Parathyroid adenoma (tissue), 2 donors: ENCODE results near the gene SLC24A3.

Source experiments
- H2AFZ ChIP-seq: fragments of 300-600 bp; sonication (generic); one replicate; pipeline ENCODE4 v1.7.0; 2017; ENCODE audit warnings: antibody characterized with exemption, mild to moderate bottlenecking
- H3K27ac ChIP-seq: fragments of 300-600 bp; sonication (generic); one replicate; pipeline ENCODE4 v1.7.0; 2017
- H3K27me3 ChIP-seq: fragments of 300-600 bp; sonication (generic); one replicate; pipeline ENCODE4 v1.7.0; 2017; ENCODE audit warnings: low read length; ENCODE audit not compliant: control insufficient read depth, insufficient read depth
- H3K36me3 ChIP-seq: fragments of 300-600 bp; sonication (generic); one replicate; pipeline ENCODE4 v1.7.0; 2017; ENCODE audit warnings: low read length; ENCODE audit not compliant: control insufficient read depth, insufficient read depth
- H3K4me1 ChIP-seq: fragments of 300-600 bp; sonication (generic); one replicate; pipeline ENCODE4 v1.7.0; 2017; ENCODE audit warnings: control low read depth
- H3K4me2 ChIP-seq: fragments of 300-600 bp; sonication (generic); one replicate; pipeline ENCODE4 v1.7.0; 2017; ENCODE audit warnings: low read length
- H3K4me3 ChIP-seq: fragments of 300-600 bp; sonication (generic); one replicate; pipeline ENCODE4 v1.7.0; 2017; ENCODE audit warnings: low read depth, low read length
- H3K79me2 ChIP-seq: fragments of 300-600 bp; sonication (generic); one replicate; pipeline ENCODE4 v1.7.0; 2017; ENCODE audit warnings: control low read depth
- H3K9ac ChIP-seq: fragments of 300-600 bp; sonication (generic); one replicate; pipeline ENCODE4 v1.7.0; 2017; ENCODE audit warnings: mild to moderate bottlenecking
- H3K9me3 ChIP-seq: fragments of 300-600 bp; sonication (generic); one replicate; pipeline ENCODE4 v1.7.0; 2017; ENCODE audit warnings: low read length; ENCODE audit not compliant: control insufficient read depth
- TF ChIP-seq, protein P1 (sequence below): fragments of 300-600 bp; sonication (generic); IDR thresholded peaks from one replicate; pipeline ENCODE4 v1.7.0; 2017; ENCODE audit warnings: antibody characterized with exemption, mild to moderate bottlenecking
- donor health status: primary hyperparathyroidism.

SLC24A3 gene

GRCh38 chr20:19423900-19424620 lies 211.6 kb downstream of the SLC24A3 start:
- Histone ChIP-seq H3K79me2 (no peaks in the 10 kb centered on the region), H3K9ac (no peak overlapping the region), H3K9me3 (no peaks in the 10 kb centered on the region), H3K4me1 (peaks cover 14% of the 10 kb centered on the region), H3K36me3 (no peaks in the 10 kb centered on the region), H3K27ac (no peak overlapping the region), H2AFZ (no peak overlapping the region), H3K27me3 (no peaks in the 10 kb centered on the region), H3K4me2 (no peak overlapping the region), H3K4me3 (no peak overlapping the region)
- TF ChIP-seq, protein P1, sequence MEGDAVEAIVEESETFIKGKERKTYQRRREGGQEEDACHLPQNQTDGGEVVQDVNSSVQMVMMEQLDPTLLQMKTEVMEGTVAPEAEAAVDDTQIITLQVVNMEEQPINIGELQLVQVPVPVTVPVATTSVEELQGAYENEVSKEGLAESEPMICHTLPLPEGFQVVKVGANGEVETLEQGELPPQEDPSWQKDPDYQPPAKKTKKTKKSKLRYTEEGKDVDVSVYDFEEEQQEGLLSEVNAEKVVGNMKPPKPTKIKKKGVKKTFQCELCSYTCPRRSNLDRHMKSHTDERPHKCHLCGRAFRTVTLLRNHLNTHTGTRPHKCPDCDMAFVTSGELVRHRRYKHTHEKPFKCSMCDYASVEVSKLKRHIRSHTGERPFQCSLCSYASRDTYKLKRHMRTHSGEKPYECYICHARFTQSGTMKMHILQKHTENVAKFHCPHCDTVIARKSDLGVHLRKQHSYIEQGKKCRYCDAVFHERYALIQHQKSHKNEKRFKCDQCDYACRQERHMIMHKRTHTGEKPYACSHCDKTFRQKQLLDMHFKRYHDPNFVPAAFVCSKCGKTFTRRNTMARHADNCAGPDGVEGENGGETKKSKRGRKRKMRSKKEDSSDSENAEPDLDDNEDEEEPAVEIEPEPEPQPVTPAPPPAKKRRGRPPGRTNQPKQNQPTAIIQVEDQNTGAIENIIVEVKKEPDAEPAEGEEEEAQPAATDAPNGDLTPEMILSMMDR, result no peak

DNA sequence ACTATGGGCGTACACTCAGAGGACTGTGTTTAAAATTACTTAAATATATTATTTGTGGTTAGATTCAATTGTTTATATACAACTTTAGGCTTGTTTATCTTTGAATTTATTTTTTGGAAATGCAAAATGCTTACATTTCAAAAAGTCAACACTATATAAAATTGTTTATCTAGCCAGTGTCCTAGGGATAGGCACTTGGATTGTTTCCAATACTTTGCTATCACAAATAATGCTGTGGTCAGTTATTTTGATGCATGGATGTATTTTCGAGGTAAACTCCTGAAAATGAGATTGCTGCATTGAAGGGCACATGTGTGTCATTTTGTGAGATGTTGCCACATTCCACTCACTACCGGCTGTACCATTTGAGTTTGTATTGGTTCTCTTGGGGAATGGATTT lies 213.9 kb downstream of the SLC24A3 start:
- H3K79me2 ChIP-seq, result no peaks in the 10 kb centered on the region
- H2AFZ ChIP-seq, result no peak overlapping the region
- H3K27ac ChIP-seq, result no peak overlapping the region
- H3K36me3 ChIP-seq, result no peaks in the 10 kb centered on the region
- H3K4me2 ChIP-seq, result no peak overlapping the region
- H3K27me3 ChIP-seq, result no peaks in the 10 kb centered on the region
- TF ChIP-seq, protein P1, result no peak
- H3K4me3 ChIP-seq, result no peak overlapping the region
- H3K4me1 ChIP-seq, result peaks cover 14% of the 10 kb centered on the region
- no peaks in the 10 kb centered on the region for H3K9me3 ChIP-seq
- H3K9ac ChIP-seq, result no peak overlapping the region

DNA sequence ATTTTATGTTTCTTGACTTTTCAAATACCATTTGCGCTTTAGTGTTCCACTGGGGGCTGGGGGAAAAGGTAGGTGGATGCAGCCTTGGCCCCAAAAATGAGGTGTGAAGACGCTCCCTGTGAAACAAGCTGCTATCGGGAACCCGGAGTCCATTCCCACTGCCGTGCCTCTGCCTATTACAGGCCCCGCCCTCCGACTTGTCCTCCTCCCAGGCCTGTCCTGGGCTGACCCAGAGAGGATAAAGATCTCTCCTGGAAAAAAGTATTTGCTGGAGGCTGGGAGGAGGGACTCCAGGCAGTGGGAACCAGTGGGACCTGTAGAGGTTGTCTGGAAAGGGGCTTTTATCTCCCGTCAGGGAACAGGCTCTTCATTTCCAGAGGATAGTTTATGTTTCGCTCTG lies 215.0 kb downstream of the SLC24A3 start:
- TF ChIP-seq, protein P1, result no peak
- no peak overlapping the region for H3K27ac ChIP-seq

DNA sequence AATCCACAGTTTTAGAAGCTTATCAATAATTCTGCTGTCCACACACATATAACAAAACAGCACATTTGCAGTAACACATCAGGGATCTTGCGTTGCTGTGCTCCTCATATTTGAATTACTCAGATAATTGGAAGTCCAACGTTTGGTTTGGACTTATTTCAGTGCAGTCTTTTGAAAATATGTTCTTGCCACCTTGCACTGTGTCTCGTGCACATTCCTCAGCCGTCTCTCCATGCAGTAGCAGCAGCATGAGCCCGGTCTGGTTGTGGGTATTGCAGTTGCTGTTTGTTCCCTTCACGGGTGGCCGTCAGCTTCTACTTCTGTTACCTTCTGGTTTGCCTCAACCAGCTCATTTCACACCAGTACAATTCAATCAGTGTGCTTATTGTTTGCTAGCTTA lies 215.5 kb downstream of the SLC24A3 start:
- Histone ChIP-seq H3K27me3 (no peaks in the 10 kb centered on the region), H3K4me1 (peaks cover 14% of the 10 kb centered on the region), H2AFZ (no peak overlapping the region), H3K9me3 (no peaks in the 10 kb centered on the region), H3K36me3 (no peaks in the 10 kb centered on the region), H3K9ac (no peak overlapping the region), H3K4me2 (peak overlapping the region; percentile 76), H3K79me2 (no peaks in the 10 kb centered on the region), H3K27ac (no peak overlapping the region), H3K4me3 (peak overlapping the region; percentile 34)
- TF ChIP-seq, protein P1, result no peak

More for the DNA sequence above, 215.0 kb downstream of the SLC24A3 start:
- Histone ChIP-seq H2AFZ (peak overlapping the region; percentile 0), H3K9ac (no peak overlapping the region), H3K79me2 (no peaks in the 10 kb centered on the region), H3K9me3 (no peaks in the 10 kb centered on the region), H3K4me1 (peaks cover 14% of the 10 kb centered on the region), H3K4me3 (peak overlapping the region; percentile 34), H3K36me3 (no peaks in the 10 kb centered on the region), H3K27me3 (no peaks in the 10 kb centered on the region), H3K4me2 (peak overlapping the region; percentile 76)

DNA sequence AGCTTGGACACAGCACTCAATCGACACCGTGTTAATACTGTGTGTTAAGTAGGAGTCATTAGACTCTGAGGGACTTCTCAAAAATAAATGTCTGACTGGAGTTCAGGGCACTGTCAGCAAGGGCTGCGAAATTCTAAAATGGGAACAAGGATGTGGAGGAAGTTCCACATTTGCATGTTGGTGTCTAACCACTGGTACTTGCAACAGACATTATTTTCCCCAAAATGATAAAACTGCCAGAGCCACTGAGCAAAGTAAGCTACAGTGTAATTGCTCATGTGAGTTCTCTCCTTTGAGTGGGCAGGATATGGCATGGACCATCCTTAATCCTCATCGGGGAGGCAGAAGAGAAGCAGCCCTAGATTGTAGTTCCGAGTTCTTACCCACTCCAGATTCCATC lies 215.9 kb downstream of the SLC24A3 start:
- Histone ChIP-seq H3K79me2 (no peaks in the 10 kb centered on the region), H3K4me1 (peaks cover 14% of the 10 kb centered on the region), H3K27me3 (no peaks in the 10 kb centered on the region), H3K4me3 (no peak overlapping the region), H3K36me3 (no peaks in the 10 kb centered on the region), H3K9me3 (no peaks in the 10 kb centered on the region), H2AFZ (no peak overlapping the region), H3K9ac (no peak overlapping the region), H3K4me2 (peak overlapping the region; percentile 76), H3K27ac (no peak overlapping the region)
- TF ChIP-seq, protein P1, result no peak
